GM10248 (cell line): ENCODE results near the gene UPP1.

Source experiments
- CTCF ChIA-PET: fragments of 300-600 bp; sonication (Branson Sonifier 250); formaldehyde crosslinking; extraction: SDS; loops from one replicate; lab custom pipeline; 2021; ENCODE audit warnings: antibody characterized with exemption; lab: Yijun Ruan, JAX
- POLR2A ChIA-PET: fragments of 350-650 bp; sonication (Branson Sonifier 250); formaldehyde crosslinking; extraction: SDS; loops from one replicate; lab custom pipeline; 2020; ENCODE audit warnings: antibody characterized with exemption; lab: Yijun Ruan, JAX
- DNase-seq: peaks from one replicate; pipeline ENCODE4 v3.0.0; 2012; ENCODE audit errors: extremely low spot score
- TF ChIP-seq, protein P1 (sequence below): IDR thresholded peaks from 2 replicates; pipeline ENCODE4 v1.5.1; 2012; ENCODE audit warnings: mild to moderate bottlenecking, low read depth; ENCODE audit errors: extremely low read depth, missing control alignments, control extremely low read depth

The UPP1 gene

DNA sequence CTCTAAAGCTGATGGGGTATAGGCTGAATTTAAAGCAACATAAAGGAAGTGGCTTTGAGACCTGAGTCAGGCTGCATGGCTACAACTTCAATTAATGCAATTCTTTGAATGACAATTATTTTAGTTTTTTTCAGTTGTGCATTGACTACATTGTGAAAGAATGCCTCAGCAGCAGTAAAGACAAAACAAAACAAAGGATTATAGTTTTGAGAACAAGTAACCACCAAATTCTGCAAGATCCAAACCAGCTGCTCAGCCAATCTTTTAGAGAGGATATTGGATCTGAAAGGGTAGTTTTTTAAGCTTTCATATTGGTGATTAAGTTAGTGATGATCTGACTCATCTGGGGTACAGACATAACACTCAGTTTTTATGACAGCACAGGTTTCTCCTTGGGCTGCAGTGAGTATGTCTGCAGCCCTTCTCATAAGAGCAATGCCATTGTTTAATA, 41.6 kb downstream of the UPP1 start:
- POLR2A ChIA-PET: no interaction called here
- CTCF ChIA-PET: interaction anchor here (1.1 to 1.9 kb wide), 2 partner anchors 20 to 186 kb away, joined by 3 to 7 read pairs; no protein-coding TSS in a partner anchor
- TF ChIP-seq, protein P1, sequence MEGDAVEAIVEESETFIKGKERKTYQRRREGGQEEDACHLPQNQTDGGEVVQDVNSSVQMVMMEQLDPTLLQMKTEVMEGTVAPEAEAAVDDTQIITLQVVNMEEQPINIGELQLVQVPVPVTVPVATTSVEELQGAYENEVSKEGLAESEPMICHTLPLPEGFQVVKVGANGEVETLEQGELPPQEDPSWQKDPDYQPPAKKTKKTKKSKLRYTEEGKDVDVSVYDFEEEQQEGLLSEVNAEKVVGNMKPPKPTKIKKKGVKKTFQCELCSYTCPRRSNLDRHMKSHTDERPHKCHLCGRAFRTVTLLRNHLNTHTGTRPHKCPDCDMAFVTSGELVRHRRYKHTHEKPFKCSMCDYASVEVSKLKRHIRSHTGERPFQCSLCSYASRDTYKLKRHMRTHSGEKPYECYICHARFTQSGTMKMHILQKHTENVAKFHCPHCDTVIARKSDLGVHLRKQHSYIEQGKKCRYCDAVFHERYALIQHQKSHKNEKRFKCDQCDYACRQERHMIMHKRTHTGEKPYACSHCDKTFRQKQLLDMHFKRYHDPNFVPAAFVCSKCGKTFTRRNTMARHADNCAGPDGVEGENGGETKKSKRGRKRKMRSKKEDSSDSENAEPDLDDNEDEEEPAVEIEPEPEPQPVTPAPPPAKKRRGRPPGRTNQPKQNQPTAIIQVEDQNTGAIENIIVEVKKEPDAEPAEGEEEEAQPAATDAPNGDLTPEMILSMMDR: no peak
- no peak for DNase-seq

GRCh38 chr7:48132792-48133191, 43.7 kb downstream of the UPP1 start:
- DNase-seq: no peak
- ChIA-PET CTCF (interaction anchor here (2.4 kb wide), 1 partner anchor 22 kb away, joined by 7 read pairs; no protein-coding TSS in a partner anchor), POLR2A (no interaction called here)

DNA sequence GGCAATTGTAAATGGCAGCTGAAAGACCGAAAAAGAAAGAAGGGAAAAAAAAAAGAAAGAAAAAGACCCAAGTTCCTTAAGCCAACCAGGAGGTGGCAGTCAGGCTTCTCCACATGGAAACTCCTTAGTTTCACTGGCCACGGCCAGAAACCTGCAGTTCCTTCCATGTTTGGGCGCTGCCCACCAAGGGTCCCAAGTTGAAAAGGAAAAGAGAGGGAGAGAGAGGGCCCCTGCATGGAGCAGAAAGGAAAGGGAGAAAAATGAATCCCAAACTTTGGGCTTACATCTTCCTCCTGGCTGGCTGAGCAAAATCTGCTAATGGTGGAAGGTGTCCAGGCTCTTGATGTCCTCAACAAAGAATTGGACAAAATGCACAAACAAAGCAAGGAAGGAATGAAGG, 50.4 kb downstream of the UPP1 start:
- no peak for DNase-seq
- TF ChIP-seq, protein P1: no peak
- ChIA-PET POLR2A (no interaction called here), CTCF (interaction anchor here (1.7 to 2.1 kb wide), 2 partner anchors 11 to 29 kb away, joined by 6 to 9 read pairs; no protein-coding TSS in a partner anchor)

More at GRCh38 chr7:48132792-48133191, 43.7 kb downstream of the UPP1 start:
- TF ChIP-seq, protein P1: no peak

DNA sequence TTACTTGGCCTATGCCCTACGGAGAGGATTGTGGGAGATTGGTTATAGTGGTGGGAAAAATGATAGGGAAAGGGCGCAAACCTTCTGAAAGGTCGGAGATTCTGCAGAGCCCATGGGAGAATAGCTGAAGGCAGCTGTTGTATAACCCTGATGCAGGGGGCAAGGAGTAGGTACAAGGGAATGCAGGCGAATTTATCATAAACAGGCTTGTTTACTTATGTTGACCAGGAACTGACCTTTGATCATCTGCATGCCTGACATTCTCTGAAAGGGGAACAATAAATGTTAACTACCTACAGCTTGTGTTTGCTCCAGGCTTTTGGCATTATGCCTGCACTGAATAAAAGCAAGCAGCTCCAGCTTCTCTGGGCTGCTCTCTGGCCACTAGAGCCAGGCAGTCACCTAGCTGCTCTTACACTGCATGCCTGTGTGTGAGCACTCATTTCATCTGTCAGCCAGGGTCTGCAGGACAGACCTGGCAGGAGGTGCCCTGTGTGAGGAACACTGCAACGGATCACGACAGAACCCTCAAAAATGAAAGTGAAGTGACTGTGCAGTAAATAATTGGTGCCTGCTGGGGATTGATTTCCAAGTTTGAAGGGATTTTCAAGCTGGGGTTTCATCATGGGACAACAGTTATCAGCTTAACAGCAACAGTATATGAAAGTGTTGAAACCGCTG, 51.1 kb downstream of the UPP1 start:
- POLR2A ChIA-PET: no interaction called here
- TF ChIP-seq, protein P1: no peak
- CTCF ChIA-PET: interaction anchor here (0.7 to 2.1 kb wide), 4 partner anchors 12 to 195 kb away, joined by 3 to 9 read pairs (median 5); no protein-coding TSS in a partner anchor
- DNase-seq: no peak

DNA sequence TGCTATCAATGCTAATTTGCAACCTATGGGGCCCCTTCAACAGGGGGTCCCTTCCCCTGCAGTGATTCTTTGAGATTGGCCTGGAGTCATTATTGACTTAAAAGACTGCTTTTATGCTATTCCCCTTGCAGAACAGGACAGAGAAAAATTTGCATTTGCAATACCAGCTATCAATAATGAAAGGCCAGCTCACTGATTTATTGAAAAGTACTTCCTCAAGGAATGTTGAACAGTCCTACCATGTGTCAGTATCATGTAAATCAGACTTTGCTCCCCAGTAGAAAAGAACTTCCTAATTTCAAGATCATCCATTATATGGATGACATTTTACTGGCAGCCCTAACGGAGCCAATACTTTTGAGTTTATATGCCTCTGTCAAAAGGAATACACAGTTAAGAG, 52.5 kb downstream of the UPP1 start:
- no peak for DNase-seq
- POLR2A ChIA-PET: no interaction called here
- CTCF ChIA-PET: interaction anchor here (2.1 kb wide), 1 partner anchor 13 kb away, joined by 9 read pairs; no protein-coding TSS in a partner anchor
- TF ChIP-seq, protein P1: no peak

DNA sequence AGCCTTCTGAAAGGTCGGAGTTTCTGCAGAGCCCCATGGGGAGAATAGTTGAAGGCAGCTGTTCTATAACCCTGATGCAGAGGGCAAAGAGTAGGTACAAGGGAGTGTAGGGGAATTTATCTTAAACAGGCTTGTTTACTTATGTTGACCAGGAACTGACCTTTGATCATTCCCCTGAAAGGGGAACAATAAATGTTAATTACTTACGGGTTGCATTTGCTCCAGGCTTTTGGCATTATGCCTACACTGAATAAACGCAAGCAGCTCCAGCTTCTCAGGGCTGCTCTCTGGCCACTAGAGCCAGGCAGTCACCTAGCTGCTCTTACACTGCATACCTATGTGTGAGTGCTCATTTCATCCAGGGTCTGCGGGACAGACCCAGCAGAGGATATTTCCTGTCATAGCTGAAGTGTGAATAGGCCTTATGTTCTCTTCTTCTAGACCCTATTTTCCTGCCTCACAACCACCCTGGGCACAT, 55.3 kb downstream of the UPP1 start:
- CTCF ChIA-PET: interaction anchor here (1.3 kb wide), 1 partner anchor 8 kb away, joined by 4 read pairs; no protein-coding TSS in a partner anchor
- TF ChIP-seq, protein P1: no peak
- POLR2A ChIA-PET: no interaction called here
- no peak for DNase-seq
